SK-N-SH (cell line): Measurements from ENCODE around the gene XKR8.

Experiments used
- CHD2 ChIP-seq: fragments of 150-350 bp; IDR thresholded peaks from 2 replicates; pipeline ENCODE4 v1.6.1; 2018; ENCODE audit warnings: low read length; ENCODE audit not compliant: partially characterized antibody
- MXI1 ChIP-seq: IDR thresholded peaks from 2 replicates; pipeline ENCODE4 v1.6.1; 2012; ENCODE audit warnings: mild to moderate bottlenecking, low read depth, low read length, improper control_type of control experiment
- NRF1 ChIP-seq: IDR thresholded peaks from 2 replicates; pipeline ENCODE4 v1.6.1; 2012; ENCODE audit warnings: low read depth, mild to moderate bottlenecking, low read length
- POLR2AphosphoS5 ChIP-seq: IDR thresholded peaks from 2 replicates; pipeline ENCODE4 v1.6.1; 2012; ENCODE audit warnings: low read depth, low read length
- RAD21 ChIP-seq: IDR thresholded peaks from 2 replicates; pipeline ENCODE4 v1.6.1; 2012; ENCODE audit warnings: mild to moderate bottlenecking, low read length
- RFX5 ChIP-seq: IDR thresholded peaks from 2 replicates; pipeline ENCODE4 v1.6.1; 2012; ENCODE audit warnings: mild to moderate bottlenecking, improper control_type of control experiment, low read length
- TCF12 ChIP-seq: IDR thresholded peaks from 2 replicates; pipeline ENCODE4 v1.4.0; 2012
- TF ChIP-seq, protein P1 (sequence below): IDR thresholded peaks from 2 replicates; pipeline ENCODE4 v1.4.0; 2012; ENCODE audit warnings: low read depth, borderline replicate concordance
- TF ChIP-seq, protein P2 (sequence below): fragments of 200-600 bp; sonication (generic); IDR thresholded peaks from 2 replicates; pipeline ENCODE4 v1.6.1; 2017; ENCODE audit warnings: antibody characterized with exemption, mild to moderate bottlenecking, moderate library complexity
- TF ChIP-seq, protein P3 (sequence below): IDR thresholded peaks from 2 replicates; pipeline ENCODE4 v1.4.0; 2012; ENCODE audit warnings: low read depth
- TF ChIP-seq, protein P4 (sequence below): fragments of 150-350 bp; IDR thresholded peaks from 2 replicates; pipeline ENCODE4 v1.6.1; 2017; ENCODE audit warnings: antibody characterized with exemption, low read length, low read depth, borderline replicate concordance

DNA sequence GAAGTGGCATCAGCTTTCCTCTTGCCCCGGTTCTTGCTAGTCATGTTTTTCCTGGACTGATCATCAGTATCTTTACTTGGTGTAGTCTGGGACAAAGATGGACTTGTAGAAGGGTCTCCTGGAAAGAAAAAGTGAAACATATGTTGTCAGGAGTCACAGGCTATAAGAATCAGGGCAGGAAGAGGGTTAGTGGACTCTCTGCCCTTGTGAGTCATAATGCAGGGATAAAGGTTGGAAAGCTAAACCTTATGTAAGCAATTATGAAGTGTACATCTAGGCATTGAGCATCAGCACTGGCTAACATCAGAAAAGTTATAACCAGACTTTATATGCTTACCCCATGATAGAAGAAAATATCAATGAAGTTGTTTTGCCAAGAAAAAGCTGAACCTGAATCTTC lies 51.2 kb downstream of the XKR8 start:
- TF ChIP-seq, protein P1, sequence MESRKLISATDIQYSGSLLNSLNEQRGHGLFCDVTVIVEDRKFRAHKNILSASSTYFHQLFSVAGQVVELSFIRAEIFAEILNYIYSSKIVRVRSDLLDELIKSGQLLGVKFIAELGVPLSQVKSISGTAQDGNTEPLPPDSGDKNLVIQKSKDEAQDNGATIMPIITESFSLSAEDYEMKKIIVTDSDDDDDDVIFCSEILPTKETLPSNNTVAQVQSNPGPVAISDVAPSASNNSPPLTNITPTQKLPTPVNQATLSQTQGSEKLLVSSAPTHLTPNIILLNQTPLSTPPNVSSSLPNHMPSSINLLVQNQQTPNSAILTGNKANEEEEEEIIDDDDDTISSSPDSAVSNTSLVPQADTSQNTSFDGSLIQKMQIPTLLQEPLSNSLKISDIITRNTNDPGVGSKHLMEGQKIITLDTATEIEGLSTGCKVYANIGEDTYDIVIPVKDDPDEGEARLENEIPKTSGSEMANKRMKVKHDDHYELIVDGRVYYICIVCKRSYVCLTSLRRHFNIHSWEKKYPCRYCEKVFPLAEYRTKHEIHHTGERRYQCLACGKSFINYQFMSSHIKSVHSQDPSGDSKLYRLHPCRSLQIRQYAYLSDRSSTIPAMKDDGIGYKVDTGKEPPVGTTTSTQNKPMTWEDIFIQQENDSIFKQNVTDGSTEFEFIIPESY = no peak
- TF ChIP-seq, protein P2, sequence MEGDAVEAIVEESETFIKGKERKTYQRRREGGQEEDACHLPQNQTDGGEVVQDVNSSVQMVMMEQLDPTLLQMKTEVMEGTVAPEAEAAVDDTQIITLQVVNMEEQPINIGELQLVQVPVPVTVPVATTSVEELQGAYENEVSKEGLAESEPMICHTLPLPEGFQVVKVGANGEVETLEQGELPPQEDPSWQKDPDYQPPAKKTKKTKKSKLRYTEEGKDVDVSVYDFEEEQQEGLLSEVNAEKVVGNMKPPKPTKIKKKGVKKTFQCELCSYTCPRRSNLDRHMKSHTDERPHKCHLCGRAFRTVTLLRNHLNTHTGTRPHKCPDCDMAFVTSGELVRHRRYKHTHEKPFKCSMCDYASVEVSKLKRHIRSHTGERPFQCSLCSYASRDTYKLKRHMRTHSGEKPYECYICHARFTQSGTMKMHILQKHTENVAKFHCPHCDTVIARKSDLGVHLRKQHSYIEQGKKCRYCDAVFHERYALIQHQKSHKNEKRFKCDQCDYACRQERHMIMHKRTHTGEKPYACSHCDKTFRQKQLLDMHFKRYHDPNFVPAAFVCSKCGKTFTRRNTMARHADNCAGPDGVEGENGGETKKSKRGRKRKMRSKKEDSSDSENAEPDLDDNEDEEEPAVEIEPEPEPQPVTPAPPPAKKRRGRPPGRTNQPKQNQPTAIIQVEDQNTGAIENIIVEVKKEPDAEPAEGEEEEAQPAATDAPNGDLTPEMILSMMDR = no peak
- peak; percentile 27; the same call in 1 of the 2 replicates for TF ChIP-seq TCF12
- TF ChIP-seq, protein P3, sequence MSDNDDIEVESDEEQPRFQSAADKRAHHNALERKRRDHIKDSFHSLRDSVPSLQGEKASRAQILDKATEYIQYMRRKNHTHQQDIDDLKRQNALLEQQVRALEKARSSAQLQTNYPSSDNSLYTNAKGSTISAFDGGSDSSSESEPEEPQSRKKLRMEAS = no peak
- no peak for TF ChIP-seq NRF1
- TF ChIP-seq MXI1 = no peak
- TF ChIP-seq, protein P4, sequence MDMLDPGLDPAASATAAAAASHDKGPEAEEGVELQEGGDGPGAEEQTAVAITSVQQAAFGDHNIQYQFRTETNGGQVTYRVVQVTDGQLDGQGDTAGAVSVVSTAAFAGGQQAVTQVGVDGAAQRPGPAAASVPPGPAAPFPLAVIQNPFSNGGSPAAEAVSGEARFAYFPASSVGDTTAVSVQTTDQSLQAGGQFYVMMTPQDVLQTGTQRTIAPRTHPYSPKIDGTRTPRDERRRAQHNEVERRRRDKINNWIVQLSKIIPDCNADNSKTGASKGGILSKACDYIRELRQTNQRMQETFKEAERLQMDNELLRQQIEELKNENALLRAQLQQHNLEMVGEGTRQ = no peak
- no peak for TF ChIP-seq CHD2
- no peak for TF ChIP-seq RAD21
- no peak for TF ChIP-seq POLR2AphosphoS5
- no peak for TF ChIP-seq RFX5
